A673 (cell line): Measurements from ENCODE around the gene SMURF1. TPM values are rescaled to one million over a fixed set of nuclear protein-coding genes. Genes with fewer than 3 reads are reported as not detected.
"Not testable (repeated sequence)": the region's sequence is repeated elsewhere in the genome, so short reads cannot be mapped to it uniquely, and the experiment has no call there.

Experiments used
- BruUV-seq: library from RNA; stranded (reverse); fragments of 400-500 nt; replicated peaks from 2 replicates; lab custom pipeline; 2021; lab: Mats Ljungman, UMichigan
- CTCF ChIA-PET: fragments of 300-600 bp; sonication (Branson Sonifier 250); formaldehyde crosslinking; loops from one replicate; lab custom pipeline; 2022; ENCODE audit warnings: antibody characterized with exemption; lab: Charles Lee
- POLR2A ChIA-PET: fragments of 300-600 bp; sonication (Branson Sonifier 250); formaldehyde crosslinking; loops from one replicate; lab custom pipeline; 2022; ENCODE audit warnings: antibody characterized with exemption; ENCODE audit not compliant: low non-redundant PET; lab: Charles Lee
- DNase-seq: peaks from one replicate; pipeline ENCODE4 v3.0.0-alpha.2; 2015; ENCODE audit warnings: low spot score
- H3K27ac ChIP-seq: fragments of 200-600 bp; sonication (generic); 2 replicates; pipeline ENCODE4 v1.5.1; 2016; ENCODE audit warnings: mixed run types, low read depth, mild to moderate bottlenecking, mixed read lengths, antibody characterized with exemption, low read length; ENCODE audit not compliant: poor library complexity, severe bottlenecking
- H3K27me3 ChIP-seq: fragments of 200-600 bp; sonication (generic); replicated peaks from 2 replicates; pipeline ENCODE4 v1.6.1; 2017; ENCODE audit warnings: mixed run types, low read depth, mild to moderate bottlenecking, mixed read lengths, antibody characterized with exemption, low read length; ENCODE audit not compliant: insufficient read depth, poor library complexity
- H3K36me3 ChIP-seq: fragments of 200-600 bp; sonication (generic); 2 replicates; pipeline ENCODE4 v1.6.1; 2016; ENCODE audit warnings: mixed run types, mild to moderate bottlenecking, mixed read lengths, antibody characterized with exemption, low read length; ENCODE audit not compliant: insufficient read depth, poor library complexity, severe bottlenecking
- H3K4me1 ChIP-seq: fragments of 200-600 bp; sonication (generic); 2 replicates; pipeline ENCODE4 v1.6.1; 2017; ENCODE audit warnings: mixed run types, mild to moderate bottlenecking, mixed read lengths, antibody characterized with exemption, low read length; ENCODE audit not compliant: insufficient read depth, poor library complexity, severe bottlenecking
- H3K4me3 ChIP-seq: fragments of 200-600 bp; sonication (generic); 2 replicates; pipeline ENCODE4 v1.5.1; 2016; ENCODE audit warnings: low read depth, mixed run types, mild to moderate bottlenecking, mixed read lengths, low read length; ENCODE audit not compliant: poor library complexity, severe bottlenecking
- H3K9me3 ChIP-seq: fragments of 200-600 bp; sonication (generic); 2 replicates; pipeline ENCODE4 v1.6.1; 2016; ENCODE audit warnings: mixed run types, low read depth, mild to moderate bottlenecking, mixed read lengths, antibody characterized with exemption, low read length; ENCODE audit not compliant: poor library complexity, severe bottlenecking
- EZH2 ChIP-seq: fragments of 200-600 bp; sonication (generic); IDR thresholded peaks from 2 replicates; pipeline ENCODE4 v1.6.1; 2017; ENCODE audit warnings: borderline replicate concordance, low read depth, mild to moderate bottlenecking, mixed read lengths, antibody characterized with exemption, low read length; ENCODE audit not compliant: poor library complexity, severe bottlenecking
- intact Hi-C: fragments of 100-400 bp; cut with micrococcal nuclease; formaldehyde crosslinking; loops from one replicate; pipeline ENCODE4 v1.10.0; 2022; ENCODE audit not compliant: unreplicated experiment
- total RNA-seq: library from RNA; stranded (reverse); gene quantifications from 2 replicates; pipeline ENCODE4 v1.2.3, GENCODE V29; 2021
- TF ChIP-seq, protein P1 (sequence below): fragments of 300-800, 200-600 bp; sonication (generic); conservative IDR thresholded peaks from 2 replicates; pipeline ENCODE4 v1.5.1; 2017; ENCODE audit warnings: low read depth, mild to moderate bottlenecking, antibody characterized with exemption, low read length, moderate library complexity, mixed read lengths

The SMURF1 gene
- total RNA-seq, 1 experiment from 2014 or later: 16.5 TPM

DNA sequence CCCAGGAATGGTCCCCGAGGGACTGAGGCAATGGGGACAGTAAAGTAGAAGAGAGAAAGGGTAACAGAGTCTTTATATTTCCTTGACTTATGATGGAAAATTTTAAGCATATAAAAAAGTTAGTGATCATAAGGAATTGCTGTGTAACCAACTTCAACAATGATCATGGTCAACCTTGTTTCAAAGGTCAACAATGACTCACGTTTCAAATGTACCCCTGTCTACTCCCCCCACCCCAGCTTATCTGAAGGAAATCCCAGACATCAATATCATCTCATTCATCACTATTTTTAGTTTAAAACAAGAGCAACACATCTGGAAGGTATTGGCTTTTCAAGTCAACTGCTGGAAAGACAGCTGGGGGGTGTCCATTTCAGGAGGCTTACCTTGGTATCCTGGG is 92.9 kb downstream of the SMURF1 start:
- no peak for TF ChIP-seq EZH2
- TF ChIP-seq, protein P1, sequence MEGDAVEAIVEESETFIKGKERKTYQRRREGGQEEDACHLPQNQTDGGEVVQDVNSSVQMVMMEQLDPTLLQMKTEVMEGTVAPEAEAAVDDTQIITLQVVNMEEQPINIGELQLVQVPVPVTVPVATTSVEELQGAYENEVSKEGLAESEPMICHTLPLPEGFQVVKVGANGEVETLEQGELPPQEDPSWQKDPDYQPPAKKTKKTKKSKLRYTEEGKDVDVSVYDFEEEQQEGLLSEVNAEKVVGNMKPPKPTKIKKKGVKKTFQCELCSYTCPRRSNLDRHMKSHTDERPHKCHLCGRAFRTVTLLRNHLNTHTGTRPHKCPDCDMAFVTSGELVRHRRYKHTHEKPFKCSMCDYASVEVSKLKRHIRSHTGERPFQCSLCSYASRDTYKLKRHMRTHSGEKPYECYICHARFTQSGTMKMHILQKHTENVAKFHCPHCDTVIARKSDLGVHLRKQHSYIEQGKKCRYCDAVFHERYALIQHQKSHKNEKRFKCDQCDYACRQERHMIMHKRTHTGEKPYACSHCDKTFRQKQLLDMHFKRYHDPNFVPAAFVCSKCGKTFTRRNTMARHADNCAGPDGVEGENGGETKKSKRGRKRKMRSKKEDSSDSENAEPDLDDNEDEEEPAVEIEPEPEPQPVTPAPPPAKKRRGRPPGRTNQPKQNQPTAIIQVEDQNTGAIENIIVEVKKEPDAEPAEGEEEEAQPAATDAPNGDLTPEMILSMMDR: no peak
- no peak overlapping the region for H3K27ac ChIP-seq
- intact Hi-C loops: no loop called here
- no peaks in the 10 kb centered on the region for H3K9me3 ChIP-seq
- BruUV-seq: no TSS peak
- POLR2A ChIA-PET: no interaction called here
- H3K36me3 ChIP-seq: peaks cover 27% of the 10 kb centered on the region
- H3K4me3 ChIP-seq: no peak overlapping the region
- H3K27me3 ChIP-seq: no peaks in the 10 kb centered on the region
- no peaks in the 10 kb centered on the region for H3K4me1 ChIP-seq
- no peak for DNase-seq
- CTCF ChIA-PET: no interaction called here

DNA sequence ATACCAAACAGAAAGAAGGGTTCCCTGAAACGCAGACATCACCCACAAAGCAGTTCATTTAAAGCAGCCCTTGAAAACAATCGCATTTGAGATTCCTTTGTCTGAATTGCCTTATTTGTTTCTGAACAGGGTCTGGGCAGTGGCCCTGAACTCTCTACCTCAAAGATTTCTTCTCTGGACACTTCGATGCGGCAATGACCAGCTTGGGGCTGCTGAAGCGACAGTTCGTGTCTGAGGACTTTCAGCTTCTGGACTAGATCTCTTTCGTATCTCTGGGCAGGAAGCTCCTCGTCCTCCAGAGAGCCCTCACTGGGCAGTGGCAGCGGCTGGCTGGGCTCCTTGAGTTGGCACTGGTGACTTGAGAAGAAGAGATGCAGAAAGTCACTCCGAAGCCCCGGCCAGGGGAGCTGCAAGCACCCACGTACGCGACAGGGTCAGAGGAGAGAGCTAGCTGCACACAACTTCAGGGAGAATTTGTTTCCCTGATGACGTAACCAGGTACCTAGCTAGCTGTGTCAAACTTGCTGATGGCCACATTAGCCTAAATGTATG is 96.3 kb downstream of the SMURF1 start:
- DNase-seq: no peak
- ChIA-PET POLR2A (no interaction called here), CTCF (no interaction called here)
- H3K9me3 ChIP-seq: no peaks in the 10 kb centered on the region
- no TSS peak for BruUV-seq
- no peaks in the 10 kb centered on the region for H3K27me3 ChIP-seq
- intact Hi-C loops: no loop called here
- no peak overlapping the region for H3K4me3 ChIP-seq
- peaks cover 16% of the 10 kb centered on the region for H3K36me3 ChIP-seq
- H3K27ac ChIP-seq: no peak overlapping the region
- TF ChIP-seq, protein P1: no peak
- no peak for TF ChIP-seq EZH2
- peaks cover 9% of the 10 kb centered on the region for H3K4me1 ChIP-seq

DNA sequence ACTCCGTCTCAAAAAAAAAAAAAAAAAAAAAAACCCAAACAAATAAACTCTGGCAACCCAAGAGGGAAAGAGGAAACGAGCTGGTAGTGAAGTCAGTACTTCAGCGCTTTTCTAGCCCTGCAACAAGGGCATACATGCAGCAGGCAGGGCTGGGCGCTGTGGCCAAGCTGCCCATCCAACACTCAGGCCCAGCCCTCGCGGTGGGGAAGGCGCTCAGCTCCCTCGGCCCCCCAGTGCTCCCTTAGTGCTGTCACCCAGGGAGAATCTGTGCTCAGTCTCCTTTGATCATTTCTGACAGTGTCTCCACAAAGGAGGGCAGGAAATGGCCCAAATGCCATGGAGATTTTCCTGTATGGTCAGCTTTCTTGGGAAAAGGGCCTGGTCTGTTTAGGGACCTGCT is 97.2 kb downstream of the SMURF1 start:
- Histone ChIP-seq H3K9me3 (no peaks in the 10 kb centered on the region), H3K27ac (no peak overlapping the region), H3K27me3 (no peaks in the 10 kb centered on the region), H3K36me3 (peaks cover 19% of the 10 kb centered on the region), H3K4me3 (no peak overlapping the region), H3K4me1 (peaks cover 13% of the 10 kb centered on the region)
- no TSS peak for BruUV-seq
- intact Hi-C loops: no loop called here
- no peak for TF ChIP-seq EZH2
- TF ChIP-seq, protein P1: no peak
- CTCF ChIA-PET: no interaction called here
- POLR2A ChIA-PET: interaction anchor here (0.6 kb wide), 1 partner anchor 47 kb away, joined by 4 read pairs; no protein-coding TSS in a partner anchor
- DNase-seq: no peak

DNA sequence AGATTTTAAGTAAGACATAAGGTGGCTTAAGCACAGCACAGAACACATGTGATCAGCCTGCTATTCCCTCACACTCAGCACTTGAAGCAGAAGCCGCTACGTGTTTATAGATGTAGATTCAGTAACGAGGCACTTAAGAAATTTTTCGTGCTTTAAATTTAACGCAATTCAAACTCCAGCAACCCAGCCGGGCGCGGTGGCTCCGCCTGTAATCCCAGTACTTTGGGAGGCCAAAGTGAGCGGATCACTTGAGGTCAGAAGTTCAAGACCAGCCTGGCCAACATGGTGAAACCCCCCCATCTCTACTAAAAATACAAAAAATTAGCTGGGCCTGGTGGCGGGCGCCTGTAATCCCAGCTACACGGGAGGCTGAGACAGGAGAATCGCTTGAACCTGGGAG is 97.6 kb downstream of the SMURF1 start:
- CTCF ChIA-PET: not testable (repeated sequence)

DNA sequence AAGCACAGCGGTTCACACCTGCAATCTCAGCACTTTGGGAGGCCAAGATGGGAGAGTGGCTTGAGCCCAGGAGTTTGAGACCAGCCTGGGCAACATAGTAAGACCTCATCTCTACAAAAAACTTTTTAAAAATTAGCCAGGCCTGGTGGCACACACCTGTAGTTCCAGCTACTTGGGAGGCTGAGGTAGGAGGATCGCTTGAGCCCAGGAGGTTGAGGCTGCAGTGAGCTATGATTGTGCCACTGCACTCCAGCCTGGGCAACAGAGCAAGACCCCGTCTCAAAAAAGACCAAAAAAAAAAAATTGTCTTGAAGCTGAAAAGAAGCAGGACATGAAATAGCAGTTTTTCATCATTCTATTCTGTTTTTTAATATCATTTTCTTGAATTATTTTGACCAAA is 99.0 kb downstream of the SMURF1 start:
- H3K9me3 ChIP-seq, H3K27ac ChIP-seq, intact Hi-C loops, POLR2A ChIA-PET, DNase-seq, H3K27me3 ChIP-seq, H3K4me3 ChIP-seq, CTCF ChIA-PET, BruUV-seq: not testable (repeated sequence)
- peaks cover 26% of the 10 kb centered on the region for H3K36me3 ChIP-seq
- H3K4me1 ChIP-seq: peaks cover 13% of the 10 kb centered on the region

More for the DNA sequence above, 97.6 kb downstream of the SMURF1 start:
- Histone ChIP-seq H3K36me3 (peaks cover 20% of the 10 kb centered on the region), H3K4me1 (peaks cover 13% of the 10 kb centered on the region)
- intact Hi-C loops, BruUV-seq, POLR2A ChIA-PET, DNase-seq, H3K4me3 ChIP-seq, H3K9me3 ChIP-seq, H3K27me3 ChIP-seq, H3K27ac ChIP-seq: not testable (repeated sequence)
